NCI-H2196 (cell line): ENCODE results near the gene PTPN7.
"Not testable (repeated sequence)": the region's sequence is repeated elsewhere in the genome, so short reads cannot be mapped to it uniquely, and the experiment has no call there.

Experiments
- DNase-seq: peaks from one replicate; lab custom pipeline; 2025; ENCODE audit not compliant: unreplicated experiment; lab: John Stamatoyannopoulos, UW

Gene PTPN7

GRCh38 chr1:202152399-202152798 is 8.0 kb downstream of the PTPN7 start:
- no peak for DNase-seq

- no peak for DNase-seq
Observed at GRCh38 chr1:202151045-202151444, 9.4 kb downstream of the PTPN7 start.

GRCh38 chr1:202150602-202151001 is 9.8 kb downstream of the PTPN7 start:
- DNase-seq, result no peak

GRCh38 chr1:202150187-202150586 is 10.2 kb downstream of the PTPN7 start:
- DNase-seq, result no peak

- DNase-seq, result no peak
Observed at GRCh38 chr1:202149566-202149965, 10.8 kb downstream of the PTPN7 start.

- DNase-seq, result no peak
Observed at GRCh38 chr1:202148391-202148790, 12.0 kb downstream of the PTPN7 start.

- DNase-seq, result no peak
Observed at GRCh38 chr1:202146993-202147392, 13.4 kb downstream of the PTPN7 start.

GRCh38 chr1:202146279-202146678 is 14.1 kb downstream of the PTPN7 start:
- DNase-seq, result no peak

GRCh38 chr1:202145744-202146140 is 14.7 kb downstream of the PTPN7 start:
- DNase-seq, result not testable (repeated sequence)

GRCh38 chr1:202145068-202145743 is 15.2 kb downstream of the PTPN7 start:
- DNase-seq, result no peak

GRCh38 chr1:202144402-202145067 is 15.9 kb downstream of the PTPN7 start, which contains the start of gene ARL8A:
TSS of gene ARL8A (minus strand) at chr1:202144737. CDS start at chr1:202144572, 165 bp downstream.
- peak; percentile 45 for DNase-seq

GRCh38 chr1:202143768-202144401 is 16.5 kb downstream of the PTPN7 start:
- no peak for DNase-seq

- DNase-seq, result no peak
Observed at GRCh38 chr1:202143011-202143767, 17.2 kb downstream of the PTPN7 start.

GRCh38 chr1:202141468-202141867 is 18.9 kb downstream of the PTPN7 start:
- DNase-seq, result not testable (repeated sequence)

- no peak for DNase-seq
Observed at GRCh38 chr1:202140833-202141232, 19.6 kb downstream of the PTPN7 start.

- peak; percentile 76 for DNase-seq
Observed at GRCh38 chr1:202135221-202135721, 25.1 kb downstream of the PTPN7 start.

- DNase-seq, result no peak
Observed at GRCh38 chr1:202134645-202135172, 25.7 kb downstream of the PTPN7 start.

- DNase-seq, result no peak
Observed at GRCh38 chr1:202133989-202134388, 26.4 kb downstream of the PTPN7 start.

- DNase-seq, result no peak
Observed at GRCh38 chr1:202133496-202133895, 26.9 kb downstream of the PTPN7 start.

GRCh38 chr1:202133001-202133400 is 27.4 kb downstream of the PTPN7 start:
- DNase-seq, result no peak
